Endothelial cell of umbilical vein (primary cell): ENCODE measurements around the gene RPGRIP1. TPM values are rescaled to one million over a fixed set of nuclear protein-coding genes. Genes with fewer than 3 reads are reported as not detected.

Source experiments
- BruUV-seq: library from RNA; stranded (reverse); fragments of 400-500 nt; replicated peaks from 2 replicates; lab custom pipeline; 2021; lab: Mats Ljungman, UMichigan
- CTCF ChIA-PET: fragments of 300-600, 350-600 bp; sonication (Branson Sonifier 250); formaldehyde crosslinking; loops from one replicate; lab custom pipeline; 2021; ENCODE audit warnings: antibody characterized with exemption, inconsistent platforms; lab: Charles Lee
- POLR2A ChIA-PET: fragments of 300-600, 350-600 bp; sonication (Branson Sonifier 250); formaldehyde crosslinking; loops from one replicate; lab custom pipeline; 2021; ENCODE audit warnings: antibody characterized with exemption, inconsistent platforms; lab: Charles Lee
- DNase-seq: peaks from one replicate; pipeline ENCODE4 v3.0.0-alpha.2; 2011; ENCODE audit warnings: low read depth, low spot score
- FAIRE-seq: peaks from 2 replicates; lab custom pipeline; 2011; peaks lifted over from hg19 to GRCh38; lab: Jason Lieb, UNC
- H2AFZ ChIP-seq: 2 replicates; pipeline ENCODE4 v1.6.0; 2012; ENCODE audit warnings: low read depth, low read length, control low read depth, inconsistent platforms
- H3K27ac ChIP-seq: 2 replicates; pipeline ENCODE4 v1.5.1; 2011; ENCODE audit warnings: low read depth, mild to moderate bottlenecking, control low read depth, low read length, moderate library complexity; ENCODE audit not compliant: insufficient read depth
- H3K27me3 ChIP-seq, 2 experiments: 2 replicates each; pipeline versions ENCODE4 v1.6.0 to v1.6.1; 2011; ENCODE audit warnings: low read length in 2 of 2, mixed read lengths in 1 of 2; ENCODE audit not compliant: control insufficient read depth in 2 of 2, insufficient read depth in 2 of 2
- H3K36me3 ChIP-seq, 2 experiments: 2 replicates in 1 of 2; 3 replicates in 1 of 2; pipeline ENCODE4 v1.5.1; 2011; ENCODE audit warnings: low read length in 2 of 2, mild to moderate bottlenecking in 1 of 2, moderate library complexity in 1 of 2; ENCODE audit not compliant: control insufficient read depth in 2 of 2, insufficient read depth in 2 of 2; ENCODE audit errors: extremely low read depth in 1 of 2
- H3K4me1 ChIP-seq: 3 replicates; pipeline ENCODE4 v1.5.1; 2011; ENCODE audit warnings: mild to moderate bottlenecking, low read length; ENCODE audit not compliant: control insufficient read depth, insufficient read depth; ENCODE audit errors: extremely low read depth
- H3K4me2 ChIP-seq: 2 replicates; pipeline ENCODE4 v1.6.1; 2011; ENCODE audit warnings: low read length, control low read depth, mixed read lengths; ENCODE audit not compliant: insufficient read depth
- H3K4me3 ChIP-seq, 3 experiments: fragments of 200-600 bp in 1 of 3; sonication (generic), shearing (Covaris generic) in 1 of 3; replicated peaks in 1 of 3; 2 replicates each; pipeline ENCODE4 v1.5.1; 2011 to 2016; ENCODE audit warnings: control low read depth in 3 of 3, low read length in 3 of 3, mild to moderate bottlenecking in 2 of 3, inconsistent platforms in 1 of 3, low read depth in 1 of 3, moderate library complexity in 1 of 3; ENCODE audit not compliant: insufficient read depth in 1 of 3
- H3K79me2 ChIP-seq: 2 replicates; pipeline ENCODE4 v1.6.0; 2012; ENCODE audit warnings: low read length, inconsistent platforms; ENCODE audit not compliant: control insufficient read depth, insufficient read depth
- H3K9ac ChIP-seq: replicated peaks from 2 replicates; pipeline ENCODE3; 2011; ENCODE audit warnings: low read length, control low read depth; ENCODE audit not compliant: insufficient read depth; ENCODE audit errors: extremely low read depth
- H3K9me1 ChIP-seq: replicated peaks from 3 replicates; pipeline ENCODE4 v1.6.0; 2011; ENCODE audit warnings: mild to moderate bottlenecking, low read length; ENCODE audit not compliant: control insufficient read depth, insufficient read depth; ENCODE audit errors: extremely low read depth
- H3K9me3 ChIP-seq: replicated peaks from 2 replicates; pipeline ENCODE4 v1.5.1; 2012; ENCODE audit warnings: low read length, inconsistent platforms; ENCODE audit not compliant: control insufficient read depth, insufficient read depth
- H4K20me1 ChIP-seq: replicated peaks from 2 replicates; pipeline ENCODE3; 2011; ENCODE audit warnings: mild to moderate bottlenecking, low read length; ENCODE audit not compliant: control insufficient read depth, insufficient read depth; ENCODE audit errors: extremely low read depth
- CTCF ChIP-seq, 2 donors: IDR thresholded peaks; 1 replicate in 1 of 2; 2 replicates in 1 of 2; pipeline ENCODE4 v1.5.1; 2011; ENCODE audit warnings: low read length in 2 of 2, mild to moderate bottlenecking in 2 of 2, moderate library complexity in 2 of 2, control low read depth in 1 of 2, inconsistent platforms in 1 of 2, low read depth in 1 of 2; ENCODE audit not compliant: insufficient read depth in 1 of 2; ENCODE audit errors: extremely low read depth in 1 of 2
- EZH2 ChIP-seq: IDR thresholded peaks from 2 replicates; pipeline ENCODE4 v1.6.1; 2012; ENCODE audit warnings: borderline replicate concordance, low read depth, mild to moderate bottlenecking, moderate library complexity, low read length, inconsistent platforms; ENCODE audit not compliant: severe bottlenecking
- FOS ChIP-seq: IDR thresholded peaks from 2 replicates; pipeline ENCODE4 v1.6.1; 2011; ENCODE audit warnings: mild to moderate bottlenecking, low read length, moderate library complexity, borderline replicate concordance; ENCODE audit not compliant: insufficient read depth
- GATA2 ChIP-seq: IDR thresholded peaks from 2 replicates; pipeline ENCODE4 v1.7.0; 2011; ENCODE audit warnings: low read depth, mild to moderate bottlenecking, moderate library complexity, mixed read lengths, low read length; ENCODE audit not compliant: insufficient read length, insufficient read depth
- JUN ChIP-seq: IDR thresholded peaks from 2 replicates; pipeline ENCODE4 v1.6.1; 2011; ENCODE audit warnings: borderline replicate concordance, low read depth; ENCODE audit not compliant: insufficient read length, insufficient read depth
- MYC ChIP-seq: IDR thresholded peaks from one replicate; pipeline ENCODE4 v1.6.1; 2011; ENCODE audit warnings: mild to moderate bottlenecking, low read depth, low read length
- POLR2A ChIP-seq: IDR thresholded peaks from 2 replicates; pipeline ENCODE4 v1.6.1; 2012; ENCODE audit warnings: low read depth, mild to moderate bottlenecking, control low read depth, low read length
- POLR2AphosphoS5 ChIP-seq: IDR thresholded peaks from 2 replicates; pipeline ENCODE4 v1.6.1; 2012; ENCODE audit warnings: low read depth, mild to moderate bottlenecking, control low read depth, low read length, moderate library complexity; ENCODE audit not compliant: insufficient read depth
- dilution Hi-C: fragments of 300-500 bp; cut with MboI; formaldehyde crosslinking; loops from one replicate; pipeline ENCODE4 v1.15.0; 2019; ENCODE audit warnings: low sequenced_read_pairs; ENCODE audit not compliant: extremely low pct_ligation_motif_present
- intact Hi-C: fragments of 100-400 bp; cut with micrococcal nuclease; formaldehyde crosslinking; loops from one replicate; pipeline ENCODE4 v1.10.0; 2022
- polyA plus RNA-seq, 4 experiments: library from polyadenylated mRNA; depleted of rRNA in 3 of 4; stranded (reverse) in 3 of 4; unstranded in 1 of 4; fragments of >200 nt; gene quantifications; 2 replicates each; pipeline versions ENCODE4 v1.2.1 to v1.2.3, GENCODE V29; 2011 to 2012; ENCODE audit warnings: missing spikeins in 1 of 4
- total RNA-seq: library from RNA; stranded (reverse); gene quantifications from 2 replicates; pipeline ENCODE4 v1.2.3, GENCODE V29; 2021
- TF ChIP-seq, protein P1 (sequence below): IDR thresholded peaks from 2 replicates; pipeline ENCODE4 v1.6.1; 2011; ENCODE audit not compliant: insufficient read depth, insufficient read length

The RPGRIP1 gene
- total and polyA plus RNA-seq, 2 donors (not counting 3 experiments of a cell fraction or from before 2014, with no cell fraction given): not detected

DNA sequence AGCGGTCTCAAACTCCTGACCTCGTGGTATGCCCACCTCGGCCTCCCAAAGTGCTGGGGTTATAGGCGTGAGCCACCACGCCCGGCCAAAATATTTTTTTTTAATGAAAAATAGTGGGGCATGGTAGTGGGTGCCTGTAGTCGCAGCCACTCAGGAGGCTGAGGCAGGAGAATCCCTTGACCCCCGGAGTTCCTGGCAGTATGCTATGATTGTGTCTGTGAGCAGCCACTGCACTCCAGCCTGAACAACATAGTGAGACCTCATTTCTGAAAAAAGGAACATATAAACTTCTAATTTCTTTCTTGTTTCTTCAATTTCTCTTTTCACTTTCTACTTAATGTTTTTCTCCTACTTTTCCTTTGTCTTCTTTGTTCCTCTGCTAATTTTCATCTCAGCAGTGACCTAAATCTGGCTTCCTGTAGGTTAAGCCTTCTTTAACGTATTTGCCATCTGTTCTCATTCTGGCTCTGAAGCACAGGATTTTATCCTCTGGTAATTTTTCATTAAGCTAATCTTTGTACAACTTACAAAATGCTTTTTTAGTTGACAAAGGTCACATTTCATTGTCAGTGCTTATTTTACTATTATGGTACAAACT, 4.5 kb upstream of the RPGRIP1 start:
- CTCF ChIA-PET: no interaction called here
- no peaks in the 10 kb centered on the region for H3K36me3 ChIP-seq
- no peak for DNase-seq
- no peak overlapping the region for H3K27ac ChIP-seq
- no peaks in the 10 kb centered on the region for H3K79me2 ChIP-seq
- H3K9me1 ChIP-seq: no peaks in the 10 kb centered on the region
- no peak for TF ChIP-seq JUN
- TF ChIP-seq MYC: no peak
- TF ChIP-seq FOS: no peak
- no peak for TF ChIP-seq GATA2
- no peak for TF ChIP-seq EZH2
- TF ChIP-seq POLR2A: no peak
- TF ChIP-seq, protein P1, sequence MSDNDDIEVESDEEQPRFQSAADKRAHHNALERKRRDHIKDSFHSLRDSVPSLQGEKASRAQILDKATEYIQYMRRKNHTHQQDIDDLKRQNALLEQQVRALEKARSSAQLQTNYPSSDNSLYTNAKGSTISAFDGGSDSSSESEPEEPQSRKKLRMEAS: no peak
- TF ChIP-seq POLR2AphosphoS5: no peak
- TF ChIP-seq CTCF (IDR thresholded peaks at IDR 0.05; ENCODE audit: extremely low read depth in 1 of 2, insufficient read depth in 1 of 2, low read depth in 1 of 2, low read length in 2 of 2): no peak
- no peak overlapping the region for H3K4me2 ChIP-seq
- no TSS peak for BruUV-seq
- H3K9ac ChIP-seq: no peak overlapping the region
- no peaks in the 10 kb centered on the region for H3K27me3 ChIP-seq
- dilution Hi-C loops (no loop called here), intact Hi-C loops (no loop called here)
- no peak overlapping the region for H3K4me3 ChIP-seq
- no peaks in the 10 kb centered on the region for H3K4me1 ChIP-seq
- no peaks in the 10 kb centered on the region for H4K20me1 ChIP-seq
- POLR2A ChIA-PET: no interaction called here
- no peak for FAIRE-seq
- H3K9me3 ChIP-seq: no peaks in the 10 kb centered on the region
- H2AFZ ChIP-seq: no peak overlapping the region
